MCF 10A (cell line): ENCODE measurements around the gene TLE6. TPM values are rescaled to one million over a fixed set of nuclear protein-coding genes. Genes with fewer than 3 reads are reported as not detected.
A peak's percentile ranks its signal among the peaks of the same experiment; 100 is the strongest.

Experiments
- BruUV-seq: library from RNA; stranded (reverse); fragments of 400-500 nt; replicated peaks from 2 replicates; lab custom pipeline; 2021; lab: Mats Ljungman, UMichigan
- CTCF ChIA-PET: fragments of 300-600 bp; sonication (Branson Sonifier 250); formaldehyde crosslinking; extraction: SDS; loops from one replicate; lab custom pipeline; 2021; ENCODE audit warnings: antibody characterized with exemption, inconsistent platforms; lab: Yijun Ruan, JAX
- POLR2A ChIA-PET: fragments of 300-600, 350-650 bp; sonication (Branson Sonifier 250); formaldehyde crosslinking; extraction: SDS; loops from one replicate; lab custom pipeline; 2020; ENCODE audit warnings: antibody characterized with exemption, inconsistent platforms; lab: Yijun Ruan, JAX
- DNase-seq: peaks from one replicate; pipeline ENCODE4 v3.0.0-alpha.2; 2018; ENCODE audit not compliant: unreplicated experiment
- H3K27ac Mint-ChIP-seq: one replicate; pipeline ENCODE4 v1.8.0; 2022; ENCODE audit warnings: mild to moderate bottlenecking, low read depth, mixed read lengths; ENCODE audit not compliant: unreplicated experiment
- H3K27me3 Mint-ChIP-seq: one replicate; pipeline ENCODE4 v1.8.0; 2022; ENCODE audit warnings: mixed read lengths; ENCODE audit not compliant: insufficient read depth, unreplicated experiment
- H3K36me3 Mint-ChIP-seq: one replicate; pipeline ENCODE4 v1.8.0; 2022; ENCODE audit warnings: mild to moderate bottlenecking, moderate library complexity, mixed read lengths; ENCODE audit not compliant: insufficient read depth, unreplicated experiment
- H3K4me1 Mint-ChIP-seq: one replicate; pipeline ENCODE4 v1.8.0; 2022; ENCODE audit warnings: mixed read lengths; ENCODE audit not compliant: insufficient read depth, unreplicated experiment
- H3K4me3 Mint-ChIP-seq: one replicate; pipeline ENCODE4 v1.8.0; 2022; ENCODE audit warnings: mild to moderate bottlenecking, moderate library complexity, mixed read lengths; ENCODE audit not compliant: unreplicated experiment
- H3K9me3 Mint-ChIP-seq: one replicate; pipeline ENCODE4 v1.8.0; 2022; ENCODE audit warnings: mixed read lengths; ENCODE audit not compliant: unreplicated experiment
- CTCF ChIP-seq: fragments of 200-600 bp; IDR thresholded peaks from one replicate; pipeline ENCODE4 v1.8.0; 2022; ENCODE audit warnings: antibody characterized with exemption, mild to moderate bottlenecking; ENCODE audit not compliant: unreplicated experiment
- intact Hi-C: fragments of 100-400 bp; cut with micrococcal nuclease; formaldehyde crosslinking; loops from 2 replicates; pipeline ENCODE4 v1.14.1; 2022
- total RNA-seq: library from RNA; stranded (reverse); gene quantifications from 2 replicates; pipeline ENCODE4 v1.2.3, GENCODE V29; 2022

TLE6 gene
- total RNA-seq, 1 experiment from 2014 or later, result 0.89 TPM

DNA sequence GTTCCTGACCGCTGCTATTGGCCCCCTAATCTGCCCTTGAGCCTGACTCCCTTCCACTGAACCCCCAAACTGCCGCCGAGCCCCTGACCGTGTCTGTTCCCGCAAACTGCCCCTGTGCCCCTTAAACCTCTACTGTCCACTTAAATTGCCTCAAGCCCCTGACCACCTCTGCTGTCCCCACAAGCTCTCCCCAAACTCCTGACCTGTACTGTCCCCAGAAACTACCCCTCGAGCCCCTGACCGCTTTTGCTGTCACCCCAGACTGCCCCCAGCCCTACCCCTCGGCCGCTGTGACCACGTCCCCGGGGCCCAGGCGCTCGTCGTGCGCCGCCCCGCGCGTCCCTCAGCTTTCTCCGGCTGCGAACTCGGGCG, 33.0 kb upstream of the TLE6 start:
- H3K4me3 Mint-ChIP-seq, result peak overlapping the region; percentile 96
- no peaks in the 10 kb centered on the region for H3K9me3 Mint-ChIP-seq
- peak overlapping the region; percentile 93 for H3K27ac Mint-ChIP-seq
- peaks cover 7% of the 10 kb centered on the region for H3K4me1 Mint-ChIP-seq
- intact Hi-C loops, result no loop called here
- no peaks in the 10 kb centered on the region for H3K27me3 Mint-ChIP-seq
- no peak for DNase-seq
- TF ChIP-seq CTCF, result no peak
- BruUV-seq, result no TSS peak
- peaks cover 16% of the 10 kb centered on the region for H3K36me3 Mint-ChIP-seq
- POLR2A ChIA-PET, result interaction anchor here (0.7 to 1.8 kb wide), 5 partner anchors 9 to 57 kb away, joined by 3 to 9 read pairs (median 3); partner anchors contain the start of gene ZNF57
- CTCF ChIA-PET, result interaction anchor here (0.6 to 1.2 kb wide), 2 partner anchors 57 to 1501 kb away, joined by 3 to 6 read pairs; no protein-coding TSS in a partner anchor

GRCh38 chr19:2944775-2945574, 32.4 kb upstream of the TLE6 start, which contains the start of gene ZNF77:
Gene ZNF77 (minus strand): TSS chr19:2944971. CDS start chr19:2944840, 131 bp downstream.
- Mint-ChIP-seq H3K4me1 (peaks cover 7% of the 10 kb centered on the region), H3K27ac (peak within 1 kb of the TSS; percentile 93), H3K9me3 (no peaks in the 10 kb centered on the region), H3K36me3 (peaks cover 14% of the 10 kb centered on the region), H3K27me3 (no peaks in the 10 kb centered on the region), H3K4me3 (peak within 1 kb of the TSS; percentile 96)
- peak; percentile 100 for DNase-seq
- ChIA-PET CTCF (interaction anchor here (0.8 to 1.2 kb wide), 2 partner anchors 58 to 932 kb away, joined by 3 to 6 read pairs; no protein-coding TSS in a partner anchor), POLR2A (interaction anchor here (0.7 to 1.8 kb wide), 5 partner anchors 8 to 58 kb away, joined by 3 to 9 read pairs (median 3); partner anchors contain the start of gene ZNF57)
- no peak for TF ChIP-seq CTCF
- intact Hi-C loops, result loop anchor here (1.0 kb wide), 1 partner anchor 58 kb away; no protein-coding TSS in a partner anchor
- no TSS peak for BruUV-seq

DNA sequence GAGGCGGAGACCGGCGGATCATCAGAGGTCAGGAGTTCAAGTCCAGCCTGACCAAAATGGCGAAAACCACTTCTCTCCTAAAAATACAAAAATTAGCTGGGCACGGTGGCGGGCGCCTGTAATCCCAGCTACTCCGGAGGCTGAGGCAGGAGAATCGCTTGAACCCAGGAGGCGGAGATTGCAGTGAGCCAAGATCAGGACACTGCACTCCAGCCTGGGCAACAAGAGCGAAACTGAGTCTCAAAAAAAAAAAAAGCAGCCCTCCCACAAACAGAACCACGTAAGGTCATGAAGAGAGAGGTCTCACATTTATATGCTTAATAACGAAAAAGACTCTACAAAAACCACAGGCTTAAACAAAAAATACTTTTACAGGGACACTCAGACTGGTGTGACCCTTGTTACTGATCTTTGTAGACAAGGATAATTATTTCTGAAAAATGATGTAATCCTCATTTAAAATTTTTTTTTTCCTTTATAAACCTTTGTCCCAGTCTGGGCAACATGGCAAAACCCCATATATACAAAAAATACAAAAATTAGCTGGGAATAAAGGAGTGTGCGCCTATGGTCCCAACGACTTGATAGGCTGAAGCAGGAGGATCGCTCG, 31.7 kb upstream of the TLE6 start:
- no peak for DNase-seq
- peaks cover 14% of the 10 kb centered on the region for H3K36me3 Mint-ChIP-seq
- H3K27ac Mint-ChIP-seq, result peak overlapping the region; percentile 93
- H3K9me3 Mint-ChIP-seq, result no peaks in the 10 kb centered on the region
- no peaks in the 10 kb centered on the region for H3K27me3 Mint-ChIP-seq
- TSS peak; percentile 84 for BruUV-seq
- peak overlapping the region; percentile 96 for H3K4me3 Mint-ChIP-seq
- intact Hi-C loops, result loop anchor here (1.0 kb wide), 1 partner anchor 58 kb away; no protein-coding TSS in a partner anchor
- CTCF ChIA-PET, result interaction anchor here (0.8 kb wide), 1 partner anchor 931 kb away, joined by 3 read pairs; no protein-coding TSS in a partner anchor
- no peak for TF ChIP-seq CTCF
- H3K4me1 Mint-ChIP-seq, result peaks cover 7% of the 10 kb centered on the region
- POLR2A ChIA-PET, result interaction anchor here (0.7 kb wide), 2 partner anchors 58 to 468 kb away, joined by 4 to 5 read pairs; no protein-coding TSS in a partner anchor

DNA sequence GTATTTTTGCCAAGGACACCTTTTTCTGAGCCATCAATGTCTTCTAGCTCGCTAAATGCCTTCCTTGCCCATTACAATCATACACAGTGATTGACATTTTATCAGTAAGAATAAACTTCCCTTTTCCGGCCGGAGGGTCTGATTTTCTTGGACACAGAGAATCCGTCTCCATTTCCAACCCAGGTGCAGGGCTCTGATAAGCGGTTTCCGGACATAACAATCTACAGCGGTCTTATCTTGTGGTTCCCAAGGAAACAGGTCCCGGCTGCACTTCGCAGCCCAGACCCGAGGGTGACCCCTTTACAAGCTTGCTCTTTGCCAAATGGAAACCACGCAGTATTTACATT, 27.5 kb upstream of the TLE6 start:
- H3K27ac Mint-ChIP-seq, result peak overlapping the region; percentile 99
- H3K9me3 Mint-ChIP-seq, result no peaks in the 10 kb centered on the region
- H3K4me3 Mint-ChIP-seq, result peak overlapping the region; percentile 96
- H3K36me3 Mint-ChIP-seq, result peaks cover 14% of the 10 kb centered on the region
- intact Hi-C loops, result loop anchor here (5.0 to 10.0 kb wide), 3 partner anchors 125 to 298 kb away; no protein-coding TSS in a partner anchor
- DNase-seq, result no peak
- peaks cover 16% of the 10 kb centered on the region for H3K4me1 Mint-ChIP-seq
- no peak for TF ChIP-seq CTCF
- POLR2A ChIA-PET, result interaction anchor here (0.7 to 4.4 kb wide), 31 partner anchors 14 to 1035 kb away, joined by 3 to 38 read pairs (median 5); partner anchors contain the start of genes EEF2, LMNB2, NCLN and SGTA
- CTCF ChIA-PET, result interaction anchor here (0.6 to 4.2 kb wide), 17 partner anchors 13 to 582 kb away, joined by 3 to 41 read pairs (median 4); partner anchors contain the start of gene ZNF57
- no peaks in the 10 kb centered on the region for H3K27me3 Mint-ChIP-seq
- BruUV-seq, result TSS peak; percentile 64
